Activated CD4-positive, alpha-beta T cell treated with anti-CD3 and anti-CD28 coated beads for 24 hours (primary cell): Measurements from ENCODE around the gene BHLHE41.

Experiments used
- DNase-seq, 2 donors: peaks; one replicate each; pipeline ENCODE4 v3.0.0-alpha.2; 2020; ENCODE audit warnings: low read depth in 2 of 2

BHLHE41 gene

DNA sequence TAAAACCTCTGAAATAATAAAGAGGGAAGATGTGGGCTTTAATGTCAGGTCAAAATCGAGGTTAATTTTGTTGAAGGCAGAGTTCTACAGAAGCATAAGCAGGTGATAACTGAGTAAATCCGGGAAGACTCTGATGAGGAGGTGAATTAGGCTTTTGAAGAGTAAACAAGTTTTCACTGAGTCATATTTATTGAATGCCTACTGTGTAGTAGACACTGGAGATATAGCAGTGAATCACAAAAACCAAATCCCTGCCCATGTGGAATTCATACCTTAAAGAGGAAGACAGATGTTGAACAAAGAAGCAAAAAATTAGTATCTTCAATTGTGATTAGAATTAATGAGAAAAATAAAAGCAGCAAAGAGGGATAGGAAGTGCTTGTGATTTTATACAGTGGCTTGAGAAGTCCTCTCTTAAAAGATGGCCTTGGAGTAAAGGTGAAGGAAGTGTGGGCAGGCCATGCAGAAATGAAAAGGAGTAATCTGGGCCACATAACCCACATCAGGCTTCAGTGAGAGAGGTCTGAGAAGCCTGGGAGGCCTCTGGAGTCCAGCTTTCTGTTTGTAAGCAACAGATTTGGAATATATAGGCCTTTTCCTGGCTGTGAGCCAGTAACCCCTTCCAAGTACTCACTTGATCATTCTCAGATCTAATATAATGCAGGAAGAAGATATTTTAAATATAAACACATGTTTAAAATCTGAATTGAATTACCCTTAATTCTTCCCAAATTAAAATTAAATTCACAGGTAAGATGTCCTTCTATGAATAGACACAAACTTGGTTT lies 46.7 kb downstream of the BHLHE41 start:
- no peak for DNase-seq
